KMS-11 (cell line): ENCODE measurements around the gene PATE3.

ENCODE experiments used
- H2AFZ ChIP-seq: fragments of 200-600 bp; sonication (generic); 2 replicates; pipeline ENCODE4 v1.6.1; 2016; ENCODE audit warnings: antibody characterized with exemption, mixed run types, low read depth
- H3K27ac ChIP-seq: fragments of 200-600 bp; sonication (generic); 2 replicates; pipeline ENCODE4 v1.6.1; 2016; ENCODE audit warnings: mild to moderate bottlenecking, mixed run types
- H3K27me3 ChIP-seq: fragments of 200-600 bp; sonication (generic); 2 replicates; pipeline ENCODE4 v1.6.1; 2017; ENCODE audit warnings: mild to moderate bottlenecking, low read depth, mixed run types, moderate library complexity; ENCODE audit not compliant: insufficient read depth
- H3K36me3 ChIP-seq: fragments of 200-600 bp; sonication (generic); 2 replicates; pipeline ENCODE4 v1.6.1; 2017; ENCODE audit warnings: mild to moderate bottlenecking, mixed run types; ENCODE audit not compliant: insufficient read depth
- H3K4me1 ChIP-seq: fragments of 200-600 bp; sonication (generic); 2 replicates; pipeline ENCODE4 v1.6.1; 2016; ENCODE audit warnings: mild to moderate bottlenecking, low read depth, mixed run types; ENCODE audit not compliant: poor library complexity, severe bottlenecking
- H3K4me2 ChIP-seq: fragments of 200-600 bp; sonication (generic); 2 replicates; pipeline ENCODE4 v1.7.0; 2016; ENCODE audit warnings: mild to moderate bottlenecking, mixed run types
- H3K4me3 ChIP-seq: fragments of 200-600 bp; sonication (generic); IDR thresholded peaks from 2 replicates; pipeline ENCODE4 v1.6.1; 2017; ENCODE audit warnings: low read depth, low read length, mixed read lengths; ENCODE audit not compliant: insufficient read depth
- H3K79me2 ChIP-seq: fragments of 200-600 bp; sonication (generic); 2 replicates; pipeline ENCODE4 v1.6.1; 2016; ENCODE audit warnings: low read depth, mixed run types; ENCODE audit not compliant: insufficient read depth
- H3K9ac ChIP-seq: fragments of 200-600 bp; sonication (generic); 2 replicates; pipeline ENCODE4 v1.6.1; 2016; ENCODE audit warnings: mild to moderate bottlenecking, mixed run types
- H4K20me1 ChIP-seq: fragments of 200-600 bp; sonication (generic); 2 replicates; pipeline ENCODE4 v1.6.1; 2016; ENCODE audit warnings: mild to moderate bottlenecking, mixed run types; ENCODE audit not compliant: insufficient read depth
- CTCF ChIP-seq: fragments of 200-600 bp; sonication (generic); conservative IDR thresholded peaks from 2 replicates; pipeline ENCODE4 v1.6.1; 2017; ENCODE audit warnings: low read depth, mild to moderate bottlenecking, antibody characterized with exemption, low read length, moderate library complexity, mixed read lengths

The PATE3 gene

GRCh38 chr11:125833016-125833415 lies 45.1 kb downstream of the PATE3 start, which contains the start of gene PATE4:
Gene PATE4 (plus strand): TSS chr11:125833316. CDS start chr11:125833360, 44 bp downstream.
- no peak for TF ChIP-seq CTCF
- Histone ChIP-seq H3K79me2 (no peaks in the 10 kb centered on the region), H3K9ac (no peak within 1 kb of the TSS), H3K27ac (no peak within 1 kb of the TSS), H3K4me1 (no peaks in the 10 kb centered on the region), H3K4me2 (no peak within 1 kb of the TSS), H4K20me1 (no peaks in the 10 kb centered on the region), H3K4me3 (no peak within 1 kb of the TSS), H3K27me3 (no peaks in the 10 kb centered on the region), H3K36me3 (no peaks in the 10 kb centered on the region), H2AFZ (no peak within 1 kb of the TSS)

- TF ChIP-seq CTCF, result no peak
- H3K9ac ChIP-seq, result no peak overlapping the region
- no peak overlapping the region for H3K27ac ChIP-seq
- no peak overlapping the region for H3K4me2 ChIP-seq
- no peaks in the 10 kb centered on the region for H4K20me1 ChIP-seq
- H3K36me3 ChIP-seq, result no peaks in the 10 kb centered on the region
- H2AFZ ChIP-seq, result no peak overlapping the region
- no peaks in the 10 kb centered on the region for H3K27me3 ChIP-seq
- no peaks in the 10 kb centered on the region for H3K79me2 ChIP-seq
- no peaks in the 10 kb centered on the region for H3K4me1 ChIP-seq
- H3K4me3 ChIP-seq, result no peak overlapping the region
Observed at GRCh38 chr11:125835748-125836147, 47.8 kb downstream of the PATE3 start.
